ENCODE measurements around the gene MTMR8.
A peak's percentile ranks its signal among the peaks of the same experiment; 100 is the strongest.
"Not testable (repeated sequence)": the region's sequence is repeated elsewhere in the genome, so short reads cannot be mapped to it uniquely, and the experiment has no call there.

The MTMR8 gene

DNA sequence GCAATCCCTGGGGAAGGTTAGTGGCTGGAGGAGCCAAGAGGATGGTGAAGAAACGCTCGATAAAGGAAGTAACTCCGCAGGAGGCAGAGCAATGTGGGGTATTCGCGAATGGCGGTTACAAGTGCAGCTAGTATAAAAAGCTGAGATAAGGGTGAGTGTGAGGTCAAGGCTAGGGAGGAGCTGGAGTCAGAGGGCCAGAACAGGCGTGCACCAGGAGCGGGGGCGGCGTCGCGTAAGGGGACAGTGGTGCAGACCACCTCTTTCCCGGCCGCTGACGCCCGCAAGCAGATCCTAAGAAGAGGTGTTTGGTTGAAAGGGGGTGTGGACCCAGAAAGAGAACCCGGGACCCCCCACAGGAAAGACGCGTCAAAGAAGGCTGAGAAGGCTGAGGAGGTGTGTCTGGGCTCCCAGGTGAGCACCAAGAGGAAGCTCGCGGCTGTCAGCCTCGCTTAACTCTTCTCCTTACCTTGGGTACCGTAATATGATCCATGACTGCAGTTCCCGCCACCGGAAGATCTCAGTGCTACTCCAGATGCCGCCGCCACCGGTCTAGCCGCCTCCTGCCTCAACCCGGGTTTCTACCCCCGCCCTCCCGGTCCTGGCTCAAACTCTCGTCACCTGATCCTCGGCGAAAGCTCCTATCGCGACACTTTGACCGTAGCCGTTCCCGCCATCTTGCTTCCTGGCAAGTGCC is at the start of gene MTMR8:
Gene MTMR8 (minus strand): TSS at position 579 of the 694 bp plus-strand sequence. CDS start 89 bp downstream, at position 490.
- peak; percentile 83 for DNase-seq (ENCODE audit: low spot score)
- peak within 1 kb of the TSS; percentile 71 for H3K4me3 ChIP-seq
- TF ChIP-seq, protein P1, sequence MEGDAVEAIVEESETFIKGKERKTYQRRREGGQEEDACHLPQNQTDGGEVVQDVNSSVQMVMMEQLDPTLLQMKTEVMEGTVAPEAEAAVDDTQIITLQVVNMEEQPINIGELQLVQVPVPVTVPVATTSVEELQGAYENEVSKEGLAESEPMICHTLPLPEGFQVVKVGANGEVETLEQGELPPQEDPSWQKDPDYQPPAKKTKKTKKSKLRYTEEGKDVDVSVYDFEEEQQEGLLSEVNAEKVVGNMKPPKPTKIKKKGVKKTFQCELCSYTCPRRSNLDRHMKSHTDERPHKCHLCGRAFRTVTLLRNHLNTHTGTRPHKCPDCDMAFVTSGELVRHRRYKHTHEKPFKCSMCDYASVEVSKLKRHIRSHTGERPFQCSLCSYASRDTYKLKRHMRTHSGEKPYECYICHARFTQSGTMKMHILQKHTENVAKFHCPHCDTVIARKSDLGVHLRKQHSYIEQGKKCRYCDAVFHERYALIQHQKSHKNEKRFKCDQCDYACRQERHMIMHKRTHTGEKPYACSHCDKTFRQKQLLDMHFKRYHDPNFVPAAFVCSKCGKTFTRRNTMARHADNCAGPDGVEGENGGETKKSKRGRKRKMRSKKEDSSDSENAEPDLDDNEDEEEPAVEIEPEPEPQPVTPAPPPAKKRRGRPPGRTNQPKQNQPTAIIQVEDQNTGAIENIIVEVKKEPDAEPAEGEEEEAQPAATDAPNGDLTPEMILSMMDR (IDR thresholded peaks at IDR 0.05) = no peak
- peak within 1 kb of the TSS; percentile 10 to 68 for H3K27ac ChIP-seq

DNA sequence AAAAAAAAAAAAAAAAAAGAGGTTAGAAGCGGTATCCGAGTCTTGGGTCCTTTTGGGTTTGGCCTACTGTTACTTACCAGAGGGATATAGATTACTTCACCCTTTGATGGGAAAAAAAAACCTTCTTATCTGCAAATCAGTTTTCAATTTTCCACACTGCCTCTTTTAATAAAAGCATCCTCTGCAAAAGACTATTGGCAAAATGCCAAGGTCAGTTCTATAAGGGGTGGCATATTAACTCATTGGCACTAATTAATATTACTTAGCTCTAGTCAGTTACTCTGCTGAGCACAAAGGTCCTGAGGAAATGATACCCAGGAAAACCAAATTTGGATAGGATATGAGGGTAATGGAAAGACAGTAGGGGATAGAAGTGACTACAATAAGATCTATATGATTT is 44.3 kb upstream of the MTMR8 start:
- H3K4me3 ChIP-seq = no peak overlapping the region
- no peak overlapping the region for H3K27ac ChIP-seq
- DNase-seq (ENCODE audit: low spot score) = no peak
- TF ChIP-seq, protein P1 (IDR thresholded peaks at IDR 0.05) = no peak

DNA sequence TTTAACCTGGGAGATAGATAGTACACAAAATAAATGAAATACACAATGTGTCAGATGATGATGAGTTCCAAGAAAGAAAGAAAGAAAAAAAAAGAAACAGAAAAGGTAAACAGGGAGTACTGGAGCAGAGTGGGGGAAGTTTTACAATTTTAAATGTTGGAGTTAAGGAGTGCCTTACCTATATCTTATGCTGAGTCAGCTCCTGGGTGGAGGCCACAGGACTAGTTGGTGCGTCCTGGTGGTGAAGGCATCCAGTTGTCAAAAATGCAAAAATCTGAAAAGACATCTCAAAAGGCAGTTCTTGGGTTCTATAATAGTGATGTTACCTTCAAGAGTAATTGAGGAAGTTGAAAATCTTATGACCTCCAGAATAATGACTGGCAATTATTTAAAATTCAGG is 42.4 kb upstream of the MTMR8 start:
- Histone ChIP-seq H3K27ac (no peak overlapping the region), H3K4me3 (no peak overlapping the region)
- TF ChIP-seq, protein P1 (IDR thresholded peaks at IDR 0.05) = no peak
- no peak for DNase-seq (ENCODE audit: low spot score)

DNA sequence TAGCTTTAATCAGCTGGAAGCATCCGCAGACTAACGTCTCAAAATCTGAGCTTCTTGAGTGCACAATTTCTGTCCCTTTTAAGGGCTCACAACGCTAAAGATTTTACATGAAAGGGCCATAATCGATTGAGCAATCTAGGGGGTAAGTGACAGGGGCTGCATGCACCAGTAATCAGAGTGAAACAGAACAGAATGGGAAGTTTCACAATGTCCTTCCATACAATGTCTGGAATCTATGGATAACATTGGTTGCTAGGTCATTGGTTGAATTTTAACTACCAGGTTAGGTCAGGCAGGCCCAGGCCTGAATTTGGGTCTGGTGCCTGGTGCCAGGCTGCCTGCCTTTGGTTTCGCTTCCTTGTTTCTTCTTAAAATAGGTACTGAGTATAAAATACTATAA is 42.0 kb upstream of the MTMR8 start:
- H3K27ac ChIP-seq = no peak overlapping the region
- no peak for DNase-seq (ENCODE audit: low spot score)
- H3K4me3 ChIP-seq = no peak overlapping the region
- TF ChIP-seq, protein P1 (IDR thresholded peaks at IDR 0.05) = no peak

DNA sequence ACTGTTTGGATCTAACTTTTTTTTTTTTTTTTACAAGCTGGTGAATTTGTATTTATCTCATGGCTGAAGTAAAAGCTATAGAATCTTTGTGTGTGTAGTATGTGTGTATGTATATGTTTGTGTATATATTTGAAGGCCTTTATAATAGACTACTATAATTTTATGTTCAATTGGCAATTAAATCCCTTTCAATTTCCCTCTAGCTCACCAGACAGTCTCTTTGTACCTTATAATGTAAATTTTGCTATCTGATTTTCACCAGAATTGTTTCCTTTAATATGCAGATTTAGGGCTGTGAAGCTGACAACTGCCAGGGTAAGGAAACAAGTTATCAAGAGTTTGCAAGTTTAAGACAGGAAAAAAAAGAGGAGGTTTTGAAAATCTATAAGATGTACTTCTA is 33.1 kb upstream of the MTMR8 start:
- no peak overlapping the region for H3K4me3 ChIP-seq
- no peak overlapping the region for H3K27ac ChIP-seq
- TF ChIP-seq, protein P1 (IDR thresholded peaks at IDR 0.05) = no peak
- DNase-seq (ENCODE audit: low spot score) = no peak

DNA sequence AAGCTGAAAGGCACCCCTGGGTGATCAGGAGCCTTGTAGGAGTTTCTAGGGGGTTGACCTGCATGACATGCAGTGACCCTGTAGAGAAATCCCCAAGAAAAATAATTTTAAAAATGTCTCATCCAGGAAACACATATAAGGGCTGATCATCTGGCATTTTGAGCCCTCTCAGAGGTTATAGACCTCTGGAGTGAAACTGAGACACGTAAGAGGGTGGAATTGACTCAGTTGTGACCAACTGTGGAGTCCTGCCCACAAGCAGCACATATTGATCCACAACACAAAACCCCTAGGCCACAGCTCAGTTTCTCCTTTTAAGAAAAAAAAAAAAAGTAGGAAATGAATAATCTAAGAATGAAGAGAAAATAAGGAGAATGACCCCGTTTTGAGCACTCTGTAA is 32.5 kb upstream of the MTMR8 start:
- no peak overlapping the region for H3K27ac ChIP-seq
- TF ChIP-seq, protein P1 (IDR thresholded peaks at IDR 0.05) = no peak
- DNase-seq (ENCODE audit: low spot score) = no peak
- no peak overlapping the region for H3K4me3 ChIP-seq

DNA sequence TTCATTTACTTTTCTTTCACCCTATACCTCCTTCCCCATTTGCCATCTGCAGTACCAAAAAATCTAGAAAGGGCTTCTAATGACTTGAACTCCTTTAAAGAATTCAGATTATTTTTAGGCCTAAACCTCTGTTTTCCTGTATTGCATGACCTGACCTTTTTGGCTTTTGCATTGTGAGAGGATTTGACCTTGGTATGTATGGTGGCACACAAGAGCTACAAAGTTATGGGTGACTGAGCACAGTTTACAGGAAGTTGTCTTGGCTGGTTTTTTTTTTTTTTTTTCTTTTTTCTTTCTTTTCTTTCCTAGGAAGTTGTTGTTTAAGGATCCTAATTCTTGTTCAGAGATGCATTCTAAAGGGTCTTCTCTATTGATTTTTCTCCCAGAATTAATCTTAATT is 32.0 kb upstream of the MTMR8 start:
- Histone ChIP-seq H3K27ac (no peak overlapping the region), H3K4me3 (no peak overlapping the region)
- TF ChIP-seq, protein P1 (IDR thresholded peaks at IDR 0.05) = no peak
- DNase-seq (ENCODE audit: low spot score) = no peak

DNA sequence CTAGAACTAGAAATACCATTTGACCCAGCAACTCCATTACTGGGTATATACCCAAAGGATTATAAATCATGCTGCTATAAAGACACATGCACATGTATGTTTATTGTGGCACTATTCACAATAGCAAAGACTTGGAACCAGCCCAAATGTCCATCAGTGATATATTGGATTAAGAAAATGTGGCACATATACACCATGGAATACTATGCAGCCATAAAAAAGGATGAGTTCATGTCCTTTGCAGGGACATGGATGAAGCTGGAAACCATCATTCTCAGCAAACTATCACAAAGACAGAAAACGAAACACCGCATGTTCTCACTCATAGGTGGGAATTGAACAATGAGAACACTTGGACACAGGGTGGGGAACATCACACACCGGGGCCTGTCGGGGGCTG is 14.5 kb upstream of the MTMR8 start:
- not testable (repeated sequence) for DNase-seq (ENCODE audit: low spot score); H3K4me3 ChIP-seq; H3K27ac ChIP-seq
